ENCODE measurements around the gene ANXA2R.
A peak's percentile ranks its signal among the peaks of the same experiment; 100 is the strongest.

The ANXA2R gene

DNA sequence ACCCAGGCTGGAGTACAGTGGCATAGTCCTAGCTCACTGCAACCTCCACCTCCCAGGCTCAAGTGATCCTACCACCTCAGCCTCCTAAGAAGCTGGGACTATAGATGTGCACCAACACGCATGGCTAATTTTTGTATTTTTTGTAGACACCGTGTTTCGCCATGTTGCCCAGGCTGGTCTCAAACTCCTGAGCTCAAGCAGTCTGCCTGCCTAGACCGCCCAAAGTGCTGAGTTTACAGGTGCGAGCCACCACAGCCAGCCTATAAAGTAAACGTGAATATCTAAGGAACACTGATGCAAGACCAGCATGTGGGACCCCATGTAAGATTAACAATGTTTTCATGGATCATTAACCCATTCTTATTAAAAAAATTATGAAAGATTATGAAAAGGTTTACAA is 15.9 kb downstream of the ANXA2R start:
- no peak for DNase-seq
- H2AFZ ChIP-seq (ENCODE audit: low read depth, low read length) = no peak overlapping the region
- peaks cover 70% of the 10 kb centered on the region for H3K79me2 ChIP-seq (ENCODE audit: insufficient read depth, low read length)
- TF ChIP-seq, protein P1, sequence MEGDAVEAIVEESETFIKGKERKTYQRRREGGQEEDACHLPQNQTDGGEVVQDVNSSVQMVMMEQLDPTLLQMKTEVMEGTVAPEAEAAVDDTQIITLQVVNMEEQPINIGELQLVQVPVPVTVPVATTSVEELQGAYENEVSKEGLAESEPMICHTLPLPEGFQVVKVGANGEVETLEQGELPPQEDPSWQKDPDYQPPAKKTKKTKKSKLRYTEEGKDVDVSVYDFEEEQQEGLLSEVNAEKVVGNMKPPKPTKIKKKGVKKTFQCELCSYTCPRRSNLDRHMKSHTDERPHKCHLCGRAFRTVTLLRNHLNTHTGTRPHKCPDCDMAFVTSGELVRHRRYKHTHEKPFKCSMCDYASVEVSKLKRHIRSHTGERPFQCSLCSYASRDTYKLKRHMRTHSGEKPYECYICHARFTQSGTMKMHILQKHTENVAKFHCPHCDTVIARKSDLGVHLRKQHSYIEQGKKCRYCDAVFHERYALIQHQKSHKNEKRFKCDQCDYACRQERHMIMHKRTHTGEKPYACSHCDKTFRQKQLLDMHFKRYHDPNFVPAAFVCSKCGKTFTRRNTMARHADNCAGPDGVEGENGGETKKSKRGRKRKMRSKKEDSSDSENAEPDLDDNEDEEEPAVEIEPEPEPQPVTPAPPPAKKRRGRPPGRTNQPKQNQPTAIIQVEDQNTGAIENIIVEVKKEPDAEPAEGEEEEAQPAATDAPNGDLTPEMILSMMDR (IDR thresholded peaks at IDR 0.05; ENCODE audit: borderline replicate concordance, extremely low read depth, low read length, poor library complexity, severe bottlenecking) = no peak
- no peak for TF ChIP-seq EZH2 (IDR thresholded peaks at IDR 0.05; ENCODE audit: borderline replicate concordance, low read depth, low read length, severe bottlenecking)
- no peak overlapping the region for H3K4me3 ChIP-seq (ENCODE audit: low read depth in 1 of 2, low read length in 2 of 2)
- H3K4me1 ChIP-seq (ENCODE audit: insufficient read depth, low read length) = peaks cover 14% of the 10 kb centered on the region
- no peaks in the 10 kb centered on the region for H3K9me3 ChIP-seq (ENCODE audit: insufficient read depth, low read length, severe bottlenecking)
- H3K9ac ChIP-seq (ENCODE audit: low read depth, low read length) = no peak overlapping the region
- no peaks in the 10 kb centered on the region for H4K20me1 ChIP-seq (ENCODE audit: insufficient read depth, low read length)
- H3K27me3 ChIP-seq (ENCODE audit: insufficient read depth, low read length, poor library complexity) = no peaks in the 10 kb centered on the region
- no peak for ATAC-seq (ENCODE audit: insufficient read depth, low read depth)
- no peaks in the 10 kb centered on the region; the same call in 1 of the 2 replicates for H3K36me3 ChIP-seq (ENCODE audit: insufficient read depth, low read length)
- H3K27ac ChIP-seq (ENCODE audit: low read length) = no peak overlapping the region
- H3K4me2 ChIP-seq (ENCODE audit: insufficient read depth, low read length) = no peak overlapping the region

DNA sequence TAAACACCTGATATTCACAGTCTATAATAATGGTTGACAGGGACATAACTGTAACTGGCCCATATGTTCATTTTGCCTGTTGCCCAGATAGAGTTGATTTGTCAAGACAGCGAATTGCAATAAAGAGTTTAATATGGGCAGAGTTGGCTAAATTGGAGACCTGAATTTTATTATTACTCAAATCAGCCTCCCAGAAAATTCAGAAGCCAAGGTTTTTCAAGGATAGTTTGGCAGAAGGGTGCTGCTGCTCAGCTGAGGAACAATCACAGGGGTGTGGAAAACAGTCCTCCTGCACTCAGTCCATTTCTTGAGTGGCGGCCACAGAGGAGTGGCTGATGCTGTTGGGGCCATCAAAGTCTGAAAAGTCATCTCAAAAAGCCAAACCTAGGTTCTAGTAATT is 19.0 kb downstream of the ANXA2R start:
- Histone ChIP-seq H4K20me1 (ENCODE audit: insufficient read depth, low read length) (no peaks in the 10 kb centered on the region), H3K9me3 (ENCODE audit: insufficient read depth, low read length, severe bottlenecking) (no peaks in the 10 kb centered on the region), H3K4me1 (ENCODE audit: insufficient read depth, low read length) (peaks cover 25% of the 10 kb centered on the region), H3K79me2 (ENCODE audit: insufficient read depth, low read length) (peaks cover 76% of the 10 kb centered on the region), H3K4me2 (ENCODE audit: insufficient read depth, low read length) (peak overlapping the region; percentile 90), H3K27ac (ENCODE audit: low read length) (no peak overlapping the region), H3K36me3 (ENCODE audit: insufficient read depth, low read length) (no peaks in the 10 kb centered on the region), H3K4me3 (ENCODE audit: low read depth in 1 of 2, low read length in 2 of 2) (0 out of 4 replicates have a peak overlapping the region, but pooled peaks of 1 of the 2 experiments have one; percentile 69), H2AFZ (ENCODE audit: low read depth, low read length) (no peak overlapping the region), H3K27me3 (ENCODE audit: insufficient read depth, low read length, poor library complexity) (no peaks in the 10 kb centered on the region), H3K9ac (ENCODE audit: low read depth, low read length) (peak overlapping the region; percentile 83; the same call in 1 of the 2 replicates)
- TF ChIP-seq, protein P1 (IDR thresholded peaks at IDR 0.05; ENCODE audit: borderline replicate concordance, extremely low read depth, low read length, poor library complexity, severe bottlenecking) = no peak
- TF ChIP-seq EZH2 (IDR thresholded peaks at IDR 0.05; ENCODE audit: borderline replicate concordance, low read depth, low read length, severe bottlenecking) = no peak
- DNase-seq = no peak
- ATAC-seq (ENCODE audit: insufficient read depth, low read depth) = no peak

DNA sequence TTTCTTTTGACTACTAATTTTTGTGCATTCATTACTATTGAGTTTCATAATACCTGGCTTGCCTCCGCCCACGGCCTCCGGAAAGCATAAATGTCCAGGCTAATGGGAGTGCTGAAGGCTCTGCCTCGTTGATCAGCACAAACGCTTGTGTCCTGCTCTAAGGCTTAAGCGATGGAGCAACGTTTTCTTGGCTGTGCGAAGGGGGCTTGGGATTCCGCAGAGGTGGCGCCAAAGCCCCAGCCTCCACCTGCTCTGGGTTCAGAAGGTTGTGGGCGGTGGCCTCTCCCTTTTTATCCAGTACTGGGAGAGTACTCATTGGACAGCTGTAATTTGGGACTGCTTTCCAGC is 19.7 kb downstream of the ANXA2R start:
- peak; percentile 71 for DNase-seq
- Histone ChIP-seq H3K79me2 (ENCODE audit: insufficient read depth, low read length) (peaks cover 83% of the 10 kb centered on the region), H3K27me3 (ENCODE audit: insufficient read depth, low read length, poor library complexity) (no peaks in the 10 kb centered on the region), H2AFZ (ENCODE audit: low read depth, low read length) (peak overlapping the region; percentile 48), H3K36me3 (ENCODE audit: insufficient read depth, low read length) (no peaks in the 10 kb centered on the region), H3K4me2 (ENCODE audit: insufficient read depth, low read length) (peak overlapping the region; percentile 90), H3K4me1 (ENCODE audit: insufficient read depth, low read length) (peaks cover 32% of the 10 kb centered on the region), H3K27ac (ENCODE audit: low read length) (peak overlapping the region; percentile 95), H3K9me3 (ENCODE audit: insufficient read depth, low read length, severe bottlenecking) (no peaks in the 10 kb centered on the region), H3K9ac (ENCODE audit: low read depth, low read length) (peak overlapping the region; percentile 83), H4K20me1 (ENCODE audit: insufficient read depth, low read length) (no peaks in the 10 kb centered on the region), H3K4me3 (ENCODE audit: low read depth in 1 of 2, low read length in 2 of 2) (peak overlapping the region; percentile 61 to 69)
- TF ChIP-seq, protein P1 (IDR thresholded peaks at IDR 0.05; ENCODE audit: borderline replicate concordance, extremely low read depth, low read length, poor library complexity, severe bottlenecking) = peak; percentile 18
- TF ChIP-seq EZH2 (IDR thresholded peaks at IDR 0.05; ENCODE audit: borderline replicate concordance, low read depth, low read length, severe bottlenecking) = no peak
- ATAC-seq (ENCODE audit: insufficient read depth, low read depth) = peak; percentile 34
